Myocyte (in vitro differentiated cells): ENCODE data around the gene TTC8. TPM values are rescaled to one million over a fixed set of nuclear protein-coding genes. Genes with fewer than 3 reads are reported as not detected.

ENCODE experiments used
- DNase-seq: peaks from one replicate; pipeline ENCODE4 v3.0.0-alpha.2; 2012; ENCODE audit warnings: low read depth
- total RNA-seq: library from RNA; depleted of rRNA; stranded (reverse); fragments of >200 nt; gene quantifications from 2 replicates; pipeline ENCODE4 v1.2.3, GENCODE V29; 2014

The TTC8 gene
- total RNA-seq, 1 donor from 2014 or later = 20.7 TPM

DNA sequence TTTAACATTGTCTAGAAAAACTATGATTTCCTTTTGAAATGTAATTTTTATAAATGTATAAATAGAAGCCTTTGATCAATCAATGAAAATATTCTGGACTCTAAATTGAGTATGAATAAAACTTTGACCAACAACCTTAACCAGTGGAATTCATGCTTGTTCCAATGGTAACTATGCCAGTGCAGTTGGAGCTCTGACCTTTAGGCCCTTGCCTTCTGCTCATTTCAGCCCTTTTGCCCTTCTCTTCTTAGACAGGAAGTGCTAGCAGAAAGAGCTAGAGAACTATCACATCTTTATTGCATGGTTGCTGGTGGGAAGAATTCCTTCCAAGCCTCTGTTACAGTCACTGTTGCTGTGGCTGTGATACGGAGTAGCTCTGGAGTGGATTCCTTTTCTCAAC lies 39.7 kb downstream of the TTC8 start:
- DNase-seq = no peak

DNA sequence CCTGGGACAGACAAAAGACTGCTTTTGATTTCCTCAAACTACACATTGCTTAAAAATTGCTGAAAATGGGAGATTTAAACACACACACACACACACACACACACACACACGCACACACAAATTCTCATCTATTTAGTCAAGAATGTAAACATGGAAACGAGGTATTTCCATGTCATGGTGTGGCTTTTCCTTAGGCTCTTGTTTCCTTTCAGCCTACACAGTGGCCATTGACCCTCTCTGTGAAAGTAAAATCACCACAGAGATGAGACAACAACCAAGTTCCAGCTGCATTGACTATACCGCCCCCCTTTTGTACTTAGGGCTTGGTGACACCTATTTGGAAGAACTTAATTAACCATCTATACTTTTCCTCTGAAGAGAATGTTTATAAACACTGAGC lies 41.9 kb downstream of the TTC8 start:
- no peak for DNase-seq

- peak; percentile 12 for DNase-seq
Measured at GRCh38 chr14:88868558-88869159, 44.2 kb downstream of the TTC8 start.

DNA sequence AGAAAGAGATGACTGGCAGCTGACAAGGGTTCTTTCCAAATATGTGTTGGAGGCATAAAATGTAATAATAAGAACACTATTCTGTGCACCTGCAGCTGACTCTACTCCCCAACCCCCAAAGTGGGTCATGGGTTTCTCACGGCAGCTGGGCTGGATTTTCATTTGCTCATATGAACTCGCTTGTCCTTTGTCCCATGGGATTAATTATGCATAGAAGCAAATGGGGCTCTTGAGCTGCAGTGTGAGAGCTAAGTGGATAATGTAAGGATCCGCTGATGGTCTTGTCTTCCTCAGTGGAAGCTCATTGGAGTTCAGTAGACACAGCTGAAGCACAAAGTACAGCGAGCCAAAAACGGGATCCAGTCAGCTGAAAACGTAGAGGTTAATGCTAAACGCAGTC lies 46.3 kb downstream of the TTC8 start:
- DNase-seq = no peak

GRCh38 chr14:88871429-88871828 lies 47.0 kb downstream of the TTC8 start:
- DNase-seq = no peak

- no peak for DNase-seq
Measured at GRCh38 chr14:88872976-88873375, 48.5 kb downstream of the TTC8 start.

- no peak for DNase-seq
Measured at GRCh38 chr14:88877192-88877591, 52.7 kb downstream of the TTC8 start.

DNA sequence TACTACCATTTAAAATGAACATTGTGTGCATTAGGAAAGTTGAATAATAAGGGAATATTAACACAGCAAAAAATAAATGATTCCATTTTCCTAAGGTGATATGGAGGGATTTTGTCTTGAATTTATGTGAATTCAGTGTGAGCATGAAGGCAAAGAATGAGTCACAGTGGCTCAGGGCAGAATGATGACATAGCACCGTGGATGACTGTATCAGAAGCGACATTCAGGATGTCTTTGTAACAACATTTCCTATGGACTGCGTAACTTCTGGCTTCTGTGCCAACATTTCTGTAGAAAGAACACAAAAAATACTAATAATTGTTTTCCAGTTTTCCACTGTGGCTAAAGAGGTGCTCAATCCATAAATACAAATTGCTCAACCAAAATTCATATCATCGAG lies 54.6 kb downstream of the TTC8 start:
- DNase-seq = no peak

- no peak for DNase-seq
Measured at GRCh38 chr14:88882236-88882635, 57.8 kb downstream of the TTC8 start.

DNA sequence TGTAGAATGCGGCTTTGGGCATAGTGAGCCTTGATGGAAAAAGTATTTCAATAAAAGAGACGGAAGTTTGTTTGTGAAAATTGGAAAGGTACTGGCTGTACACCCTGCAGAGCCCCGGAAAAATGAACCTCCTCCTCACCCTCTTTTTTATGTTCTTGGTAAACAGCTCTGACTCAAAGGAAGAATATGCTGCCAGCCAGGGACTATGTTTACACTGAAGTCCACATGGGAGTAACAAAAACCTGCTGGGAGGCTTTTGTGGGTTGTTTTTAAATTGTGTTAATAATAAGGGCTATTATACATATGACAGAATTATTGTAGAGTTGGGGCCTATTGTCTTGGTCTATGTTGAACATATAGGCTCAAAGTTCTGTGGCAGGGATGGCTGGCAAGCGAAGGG lies 70.7 kb downstream of the TTC8 start:
- DNase-seq = peak; percentile 11

- no peak for DNase-seq
Measured at GRCh38 chr14:88901189-88901588, 76.7 kb downstream of the TTC8 start.

DNA sequence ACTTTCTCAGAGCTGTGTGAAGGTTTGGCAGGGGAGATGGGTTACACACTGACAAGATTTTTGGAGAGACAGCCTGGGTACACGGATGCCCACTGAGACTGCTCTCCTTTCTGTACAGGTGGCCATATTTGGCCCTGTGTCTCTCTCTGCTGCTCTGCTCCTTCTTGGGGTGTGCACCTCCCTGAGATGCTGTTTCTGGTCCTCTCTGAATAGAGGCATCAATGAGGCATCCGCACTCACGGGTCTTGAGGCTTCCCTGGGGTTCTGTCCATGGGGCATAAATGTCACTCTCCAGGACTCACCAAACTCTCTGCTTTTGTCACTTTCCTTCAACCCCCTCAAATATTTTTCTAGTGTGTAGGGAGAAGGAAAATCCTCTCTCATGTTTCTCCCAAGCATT lies 77.5 kb downstream of the TTC8 start:
- no peak for DNase-seq

DNA sequence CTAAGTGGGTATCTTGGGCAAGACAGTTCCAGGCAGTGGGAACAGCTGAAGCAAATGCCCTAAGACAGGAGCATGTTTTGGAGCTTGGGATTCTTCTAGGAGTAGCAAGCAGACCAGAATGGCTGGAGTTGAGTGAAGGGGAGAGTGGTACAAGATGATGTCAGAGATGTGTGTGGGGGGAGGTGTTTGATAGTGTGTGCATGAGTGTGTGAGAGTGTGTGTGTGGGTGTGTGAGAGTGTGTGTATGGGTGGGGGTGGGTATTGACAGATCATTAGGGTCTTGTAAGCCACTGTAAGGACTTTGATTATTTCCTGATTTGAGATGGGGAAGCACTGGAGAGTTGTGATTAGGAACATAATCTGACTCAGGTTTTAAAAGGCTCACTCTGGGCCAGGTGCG lies 78.4 kb downstream of the TTC8 start:
- peak; percentile 5 for DNase-seq

DNA sequence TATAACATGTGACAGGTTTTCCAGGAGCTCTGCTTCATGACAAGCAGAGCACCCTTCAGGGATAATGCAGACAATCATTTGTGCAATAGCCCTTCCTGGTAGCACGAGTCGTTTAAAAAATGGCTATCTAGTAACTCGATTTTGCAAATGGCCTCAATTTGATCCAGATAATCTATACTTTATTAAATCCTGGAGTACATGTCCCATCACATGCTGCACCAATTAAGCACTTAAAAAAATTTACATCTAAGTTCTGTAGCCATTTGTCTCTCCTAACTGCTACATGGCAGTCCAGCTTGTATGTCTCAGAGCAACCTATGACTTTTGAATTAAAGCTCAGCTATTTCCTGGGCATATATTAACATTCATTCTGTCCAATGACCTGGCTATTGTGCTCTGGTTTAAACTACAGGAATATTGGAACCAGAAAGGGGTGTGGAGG lies 79.8 kb downstream of the TTC8 start:
- DNase-seq = no peak

GRCh38 chr14:88904864-88905263 lies 80.4 kb downstream of the TTC8 start:
- DNase-seq = no peak

DNA sequence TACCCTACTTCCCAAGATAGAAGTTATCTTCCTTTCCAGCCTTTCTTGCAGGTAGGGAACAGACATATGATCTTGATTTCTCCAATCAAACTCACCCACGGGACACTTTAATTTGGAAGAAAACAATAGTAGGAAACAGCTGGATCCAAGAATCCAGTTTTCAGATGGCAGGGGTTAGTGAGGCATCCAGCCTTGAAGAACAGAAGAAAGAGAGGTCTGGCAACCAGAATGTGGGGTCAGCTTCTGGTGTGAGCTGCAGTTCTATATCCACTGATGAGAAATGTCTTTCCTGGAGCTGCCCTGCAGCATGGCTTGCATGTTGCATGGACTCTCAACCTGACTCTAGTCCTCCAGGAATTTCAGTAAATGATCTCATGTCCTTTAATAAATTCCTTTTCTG lies 83.8 kb downstream of the TTC8 start:
- DNase-seq = no peak

GRCh38 chr14:88910386-88910785 lies 85.9 kb downstream of the TTC8 start:
- DNase-seq = peak; percentile 20

GRCh38 chr14:88911809-88912208 lies 87.4 kb downstream of the TTC8 start:
- no peak for DNase-seq

- peak; percentile 5 for DNase-seq
Measured at GRCh38 chr14:88914956-88915355, 90.5 kb downstream of the TTC8 start.

GRCh38 chr14:88919502-88919901 lies 95.1 kb downstream of the TTC8 start:
- DNase-seq = no peak
